ENCODE data around the gene TSEN2.
"Not testable (repeated sequence)": the region's sequence is repeated elsewhere in the genome, so short reads cannot be mapped to it uniquely, and the experiment has no call there.

The TSEN2 gene

GRCh38 chr3:12452361-12453330 lies 31.6 kb upstream of the TSEN2 start:
- DNase-seq = no peak

- DNase-seq = no peak
Measured at GRCh38 chr3:12454076-12454815, 30.0 kb upstream of the TSEN2 start.

GRCh38 chr3:12454816-12455121 lies 29.5 kb upstream of the TSEN2 start:
- no peak for DNase-seq

- DNase-seq = no peak
Measured at GRCh38 chr3:12455740-12456139, 28.5 kb upstream of the TSEN2 start.

- DNase-seq = no peak
Measured at GRCh38 chr3:12456441-12456840, 27.8 kb upstream of the TSEN2 start.

- not testable (repeated sequence) for DNase-seq
Measured at GRCh38 chr3:12457380-12457779, 26.9 kb upstream of the TSEN2 start.

- DNase-seq = no peak
Measured at GRCh38 chr3:12458901-12459300, 25.4 kb upstream of the TSEN2 start.

GRCh38 chr3:12460127-12460526 lies 24.2 kb upstream of the TSEN2 start:
- DNase-seq = no peak

GRCh38 chr3:12461097-12461649 lies 23.1 kb upstream of the TSEN2 start:
- no peak for DNase-seq

- DNase-seq = no peak
Measured at GRCh38 chr3:12462159-12462947, 21.9 kb upstream of the TSEN2 start.

GRCh38 chr3:12463686-12464085 lies 20.6 kb upstream of the TSEN2 start:
- DNase-seq = no peak

GRCh38 chr3:12464181-12464580 lies 20.1 kb upstream of the TSEN2 start:
- DNase-seq = no peak

- DNase-seq = no peak
Measured at GRCh38 chr3:12465151-12465835, 19.0 kb upstream of the TSEN2 start.

- DNase-seq = no peak
Measured at GRCh38 chr3:12465836-12466225, 18.4 kb upstream of the TSEN2 start.

GRCh38 chr3:12467746-12468145 lies 16.5 kb upstream of the TSEN2 start:
- DNase-seq = no peak

- no peak for DNase-seq
Measured at GRCh38 chr3:12468276-12468675, 16.0 kb upstream of the TSEN2 start.

- DNase-seq = no peak
Measured at GRCh38 chr3:12468757-12469156, 15.5 kb upstream of the TSEN2 start.

GRCh38 chr3:12469222-12469621 lies 15.1 kb upstream of the TSEN2 start:
- DNase-seq = not testable (repeated sequence)

- DNase-seq = no peak
Measured at GRCh38 chr3:12470111-12470510, 14.2 kb upstream of the TSEN2 start.

GRCh38 chr3:12470680-12471079 lies 13.6 kb upstream of the TSEN2 start:
- no peak for DNase-seq

- DNase-seq = no peak
Measured at GRCh38 chr3:12471241-12471640, 13.0 kb upstream of the TSEN2 start.

GRCh38 chr3:12472000-12472610 lies 12.2 kb upstream of the TSEN2 start:
- DNase-seq = no peak

Data from NCI-H1105 treated with DMSO at 0.1 percent for 48 hours (cell line).